K562 (cell line): Measurements from ENCODE around the gene SEC14L1. TPM values are rescaled to one million over a fixed set of nuclear protein-coding genes. Genes with fewer than 3 reads are reported as not detected.

Experiments used
- ATAC-seq: fragments of 200-7000 bp; cut with Tn5 transposase; 3 replicates; pipeline ENCODE4 v1.9.1; 2020; ENCODE audit warnings: moderate library complexity
- BruUV-seq: library from RNA; stranded (reverse); fragments of 400-500 nt; replicated peaks from 2 replicates; lab custom pipeline; 2021; lab: Mats Ljungman, UMichigan
- CTCF ChIA-PET: fragments of 300-600 bp; formaldehyde crosslinking; extraction: SDS; loops from one replicate; lab custom pipeline; 2021; ENCODE audit warnings: low intra/inter-chr PET ratio; lab: Yijun Ruan, JAX
- POLR2A ChIA-PET: fragments of 300-600, 350-650 bp; sonication (Branson Sonifier 250); formaldehyde crosslinking; extraction: SDS; loops from one replicate; lab custom pipeline; 2021; ENCODE audit warnings: antibody characterized with exemption, inconsistent platforms; lab: Yijun Ruan, JAX
- DNase-seq, 4 experiments: peaks; one replicate each; pipeline versions ENCODE4 v3.0.0 to v3.0.0-alpha.2; 2011 to 2018; ENCODE audit warnings: low spot score in 3 of 4, mixed read lengths in 3 of 4; ENCODE audit errors: extremely low read depth in 1 of 4
- FAIRE-seq: peaks from 2 replicates; lab custom pipeline; 2011; peaks lifted over from hg19 to GRCh38; lab: Jason Lieb, UNC
- H2AFZ ChIP-seq: 2 replicates; pipeline ENCODE4 v1.6.0; 2011; ENCODE audit warnings: low read depth, low read length, control low read depth, inconsistent platforms
- H3K27ac ChIP-seq: fragments of 200-600 bp; 3 replicates; pipeline ENCODE4 v1.8.0; 2011; ENCODE audit warnings: low read depth, mild to moderate bottlenecking, control low read depth, inconsistent platforms, low read length, moderate library complexity, mixed read lengths; ENCODE audit errors: extremely low read depth
- H3K27me3 ChIP-seq, 2 experiments: fragments of 300-600 bp in 1 of 2; 2 replicates in 1 of 2; 3 replicates in 1 of 2; pipeline versions ENCODE4 v1.6.0 to v1.8.0; 2011; ENCODE audit warnings: inconsistent platforms in 2 of 2, low read length in 2 of 2, mild to moderate bottlenecking in 1 of 2, mixed read lengths in 1 of 2, moderate library complexity in 1 of 2; ENCODE audit not compliant: control insufficient read depth in 2 of 2, insufficient read depth in 2 of 2
- H3K36me3 ChIP-seq: fragments of 300-600 bp; 3 replicates; pipeline ENCODE4 v1.8.0; 2011; ENCODE audit warnings: mild to moderate bottlenecking, low read length, inconsistent platforms; ENCODE audit not compliant: control insufficient read depth, insufficient read depth
- H3K4me1 ChIP-seq, 2 experiments: fragments of 200-600 bp in 1 of 2; replicated peaks in 1 of 2; 2 replicates in 1 of 2; 3 replicates in 1 of 2; pipeline versions ENCODE4 v1.5.1 to v1.8.0; 2011; ENCODE audit warnings: inconsistent platforms in 2 of 2, low read length in 2 of 2, mild to moderate bottlenecking in 1 of 2, mixed read lengths in 1 of 2, moderate library complexity in 1 of 2; ENCODE audit not compliant: control insufficient read depth in 2 of 2, insufficient read depth in 2 of 2
- H3K4me2 ChIP-seq: 2 replicates; pipeline ENCODE4 v1.6.1; 2011; ENCODE audit warnings: low read length, control low read depth, inconsistent platforms, mixed read lengths; ENCODE audit not compliant: insufficient read depth
- H3K4me3 ChIP-seq: fragments of 200-600 bp; sonication (generic), shearing (Covaris generic); 2 replicates; pipeline ENCODE4 v1.5.1; 2016; ENCODE audit warnings: control low read depth, inconsistent platforms
- H3K79me2 ChIP-seq: fragments of 200-600 bp; 3 replicates; pipeline ENCODE4 v1.8.0; 2011; ENCODE audit warnings: low read length, inconsistent platforms; ENCODE audit not compliant: control insufficient read depth, insufficient read depth
- H3K9ac ChIP-seq, 2 experiments: 2 replicates each; pipeline versions ENCODE4 v1.6.0 to v1.6.1; 2011; ENCODE audit warnings: low read depth in 2 of 2, low read length in 2 of 2, control low read depth in 1 of 2, inconsistent platforms in 1 of 2, mild to moderate bottlenecking in 1 of 2, mixed read lengths in 1 of 2; ENCODE audit not compliant: insufficient read depth in 1 of 2
- H3K9me1 ChIP-seq: one replicate; pipeline ENCODE4 v1.6.0; 2011; ENCODE audit warnings: inconsistent platforms, mild to moderate bottlenecking, low read length, moderate library complexity; ENCODE audit not compliant: control insufficient read depth, insufficient read depth
- H3K9me3 ChIP-seq: replicated peaks from 2 replicates; pipeline ENCODE4 v1.5.1; 2011; ENCODE audit warnings: low read depth, low read length, inconsistent platforms; ENCODE audit not compliant: control insufficient read depth, insufficient read depth
- H4K20me1 ChIP-seq: replicated peaks from 2 replicates; pipeline ENCODE4 v1.6.1; 2011; ENCODE audit warnings: low read length, inconsistent platforms, mixed read lengths; ENCODE audit not compliant: control insufficient read depth, insufficient read depth
- ARID4B ChIP-seq: sonication (generic); formaldehyde crosslinking; IDR thresholded peaks from 2 replicates; pipeline ENCODE4 v1.8.0; 2022; ENCODE audit warnings: mild to moderate bottlenecking, missing genetic modification reagents
- BACH1 ChIP-seq: fragments of 200-800 bp; sonication (Bioruptor generic); IDR thresholded peaks from 2 replicates; pipeline ENCODE4 v1.6.1; 2016; ENCODE audit warnings: missing genetic modification characterization, missing compliant biosample characterization
- NR2F6 ChIP-seq: fragments of 450-650 bp; formaldehyde crosslinking; IDR thresholded peaks from 2 replicates; pipeline ENCODE4 v1.4.0; 2020; ENCODE audit warnings: mild to moderate bottlenecking
- SP2 ChIP-seq: IDR thresholded peaks from 2 replicates; pipeline ENCODE4 v1.6.1; 2011; ENCODE audit warnings: mild to moderate bottlenecking, low read depth, low read length, moderate library complexity; ENCODE audit not compliant: poor library complexity, severe bottlenecking; ENCODE audit errors: extremely low read depth
- ZNF239 ChIP-seq: fragments of 250-450 bp; sonication (Bioruptor Pico); IDR thresholded peaks from 2 replicates; pipeline ENCODE4 v1.4.0; 2020; ENCODE audit warnings: mild to moderate bottlenecking
- ZNF609 ChIP-seq: sonication (generic); formaldehyde crosslinking; IDR thresholded peaks from 2 replicates; pipeline ENCODE4 v1.8.1; 2023; ENCODE audit warnings: missing genetic modification reagents, mild to moderate bottlenecking, borderline replicate concordance
- WGBS: fragments of 100-300 bp; shearing (Covaris generic); methylation state at CpG from one replicate; pipeline ENCODE4 v1.1.6; 2016; ENCODE audit warnings: low coverage, mixed read lengths; ENCODE audit not compliant: insufficient coverage; ENCODE audit errors: missing lambda C conversion rate; 5-methylcytosine and 5-hydroxymethylcytosine counted together
- in situ Hi-C: fragments of 300-500 bp; cut with MboI; formaldehyde crosslinking; loops from 4 replicates; pipeline ENCODE4 v1.15.0; 2018; ENCODE audit warnings: inconsistent platforms, mixed read lengths
- intact Hi-C: fragments of 100-400 bp; cut with micrococcal nuclease; formaldehyde crosslinking; loops from 2 replicates; pipeline ENCODE4 v1.14.2; 2022
- polyA plus RNA-seq, 8 experiments: library from polyadenylated mRNA; depleted of rRNA in 4 of 8; stranded (reverse) in 5 of 8; unstranded in 3 of 8; fragments of >200 nt; fragmentation: Nextera tagmentation in 2 of 8; fragmentation: Illumina TruSeq in 1 of 8; extraction: Ambion mirVana in 2 of 8; extraction: Trizol in 1 of 8; gene quantifications; 2 replicates each; pipeline versions ENCODE4 v1.2.1 to v1.2.3, GENCODE V29; 2011 to 2014; ENCODE audit warnings: inconsistent platforms in 1 of 8, missing spikeins in 1 of 8
- total RNA-seq, 7 experiments: library from RNA; depleted of rRNA in 6 of 7; stranded (reverse); fragments of >200 nt in 6 of 7; fragmentation: Illumina TruSeq in 2 of 7; extraction: Trizol in 2 of 7; gene quantifications; 2 replicates each; pipeline versions ENCODE4 v1.2.1 to v1.2.3, GENCODE V29; 2011 to 2021; ENCODE audit warnings: low replicate concordance in 1 of 7

SEC14L1 gene
- total and polyA plus RNA-seq, 9 of the 15 experiments (the other 6 are each of a cell fraction or from before 2014, with no cell fraction given): 3.1 to 39.7 (median 15.2) TPM

GRCh38 chr17:77148077-77148939 is 7.5 kb downstream of the SEC14L1 start:
- WGBS: 79% methylated on average over 15 of the region's 15 CpGs
- in situ Hi-C loops (no loop called here), intact Hi-C loops (no loop called here)
- peaks cover 59% of the 10 kb centered on the region; the same call in 2 of the 3 replicates for H3K36me3 ChIP-seq
- TF ChIP-seq ARID4B (CRISPR knock-in tag) (no peak), BACH1 (tag) (no peak), ZNF239 (CRISPR knock-in tag) (no peak), NR2F6 (CRISPR knock-in tag) (no peak), SP2 (no peak), ZNF609 (CRISPR knock-in tag) (no peak)
- BruUV-seq: no TSS peak
- peaks cover 29% of the 10 kb centered on the region for H3K79me2 ChIP-seq
- H3K9ac ChIP-seq: no peak overlapping the region
- peaks cover 0 to 10% of the 10 kb centered on the region in 2 experiments; a peak in 2 of 5 replicates for H3K4me1 ChIP-seq
- H3K27ac ChIP-seq: no peak overlapping the region
- FAIRE-seq (no peak), ATAC-seq (no peak), DNase-seq (no peak)
- CTCF ChIA-PET: no interaction called here
- no peak overlapping the region for H2AFZ ChIP-seq
- H3K4me2 ChIP-seq: no peak overlapping the region
- H4K20me1 ChIP-seq: no peaks in the 10 kb centered on the region
- no peaks in the 10 kb centered on the region for H3K9me1 ChIP-seq
- no peaks in the 10 kb centered on the region for H3K9me3 ChIP-seq
- H3K4me3 ChIP-seq: no peak overlapping the region
- no peaks in the 10 kb centered on the region for H3K27me3 ChIP-seq
- POLR2A ChIA-PET: interaction anchor here (1.0 kb wide), 1 partner anchor 9 kb away, joined by 4 read pairs; no protein-coding TSS in a partner anchor
